HepG2 (cell line): Measurements from ENCODE around the gene TPI1. TPM values are rescaled to one million over a fixed set of nuclear protein-coding genes. Genes with fewer than 3 reads are reported as not detected.
A peak's percentile ranks its signal among the peaks of the same experiment; 100 is the strongest.

ENCODE experiments used
- FIP1L1 ChIP-seq: fragments of 200-400 bp; formaldehyde crosslinking; IDR thresholded peaks from 2 replicates; pipeline ENCODE4 v1.6.1; 2018; ENCODE audit warnings: low read depth, mild to moderate bottlenecking, low read length, moderate library complexity, borderline replicate concordance; ENCODE audit not compliant: insufficient read depth
- KMT2A ChIP-seq: sonication (generic); formaldehyde crosslinking; IDR thresholded peaks from 2 replicates; pipeline ENCODE4 v1.4.0; 2020; ENCODE audit warnings: missing genetic modification reagents
- POGZ ChIP-seq: sonication (generic); formaldehyde crosslinking; IDR thresholded peaks from 2 replicates; pipeline ENCODE4 v1.4.0; 2020; ENCODE audit warnings: mild to moderate bottlenecking, missing genetic modification reagents
- YEATS4 ChIP-seq: sonication (generic); formaldehyde crosslinking; IDR thresholded peaks from 2 replicates; pipeline ENCODE4 v1.4.0; 2020; ENCODE audit warnings: missing genetic modification reagents, borderline replicate concordance
- ZNF83 ChIP-seq: sonication (generic); formaldehyde crosslinking; IDR thresholded peaks from 2 replicates; pipeline ENCODE4 v1.4.0; 2020; ENCODE audit warnings: missing genetic modification reagents, mild to moderate bottlenecking, borderline replicate concordance
- polyA plus RNA-seq, 8 experiments: library from polyadenylated mRNA; depleted of rRNA in 3 of 8; stranded (reverse) in 7 of 8; unstranded in 1 of 8; fragments of >200 nt; fragmentation: Illumina TruSeq in 4 of 8; extraction: Trizol in 4 of 8; gene quantifications; 2 replicates each; pipeline versions ENCODE4 v1.2.1 to v1.2.3, GENCODE V29; 2011 to 2016; ENCODE audit warnings: low read depth in 4 of 8, missing spikeins in 1 of 8, mixed read lengths in 1 of 8; ENCODE audit not compliant: insufficient read depth in 1 of 8
- total RNA-seq, 5 experiments: library from RNA; depleted of rRNA; stranded (reverse); fragments of >200 nt; fragmentation: Illumina TruSeq; extraction: Trizol; gene quantifications; 2 replicates each; pipeline ENCODE4 v1.2.3, GENCODE V29; 2016; ENCODE audit warnings: low read depth in 1 of 5
- TF ChIP-seq, protein P1 (sequence below): sonication (generic); formaldehyde crosslinking; IDR thresholded peaks from 2 replicates; pipeline ENCODE4 v1.5.1; 2020; ENCODE audit warnings: mild to moderate bottlenecking, moderate library complexity, missing genetic modification reagents
- TF ChIP-seq, protein P2 (sequence below): sonication (generic); formaldehyde crosslinking; IDR thresholded peaks from 2 replicates; pipeline ENCODE4 v1.4.0; 2020; ENCODE audit warnings: low read depth, mild to moderate bottlenecking, missing genetic modification reagents
- TF ChIP-seq, protein P3 (sequence below): sonication (generic); formaldehyde crosslinking; IDR thresholded peaks from 2 replicates; pipeline ENCODE4 v1.4.0; 2020; ENCODE audit warnings: mild to moderate bottlenecking, missing genetic modification reagents, borderline replicate concordance
- TF ChIP-seq, protein P4 (sequence below): sonication (generic); formaldehyde crosslinking; IDR thresholded peaks from 2 replicates; pipeline ENCODE4 v1.5.0; 2020; ENCODE audit warnings: mild to moderate bottlenecking, missing genetic modification reagents
- TF ChIP-seq, protein P5 (sequence below): sonication (generic); formaldehyde crosslinking; conservative IDR thresholded peaks from 2 replicates; pipeline ENCODE4 v1.8.0; 2022; ENCODE audit warnings: mild to moderate bottlenecking, moderate library complexity, missing genetic modification reagents
- TF ChIP-seq, protein P6 (sequence below): sonication (generic); formaldehyde crosslinking; IDR thresholded peaks from 2 replicates; pipeline ENCODE4 v1.8.1; 2023; ENCODE audit warnings: mild to moderate bottlenecking, missing genetic modification reagents

TPI1 gene
- total and polyA plus RNA-seq, 2 of the 13 experiments (the other 11 are each of a cell fraction or from before 2014, with no cell fraction given), result 945 to 2,535 TPM

DNA sequence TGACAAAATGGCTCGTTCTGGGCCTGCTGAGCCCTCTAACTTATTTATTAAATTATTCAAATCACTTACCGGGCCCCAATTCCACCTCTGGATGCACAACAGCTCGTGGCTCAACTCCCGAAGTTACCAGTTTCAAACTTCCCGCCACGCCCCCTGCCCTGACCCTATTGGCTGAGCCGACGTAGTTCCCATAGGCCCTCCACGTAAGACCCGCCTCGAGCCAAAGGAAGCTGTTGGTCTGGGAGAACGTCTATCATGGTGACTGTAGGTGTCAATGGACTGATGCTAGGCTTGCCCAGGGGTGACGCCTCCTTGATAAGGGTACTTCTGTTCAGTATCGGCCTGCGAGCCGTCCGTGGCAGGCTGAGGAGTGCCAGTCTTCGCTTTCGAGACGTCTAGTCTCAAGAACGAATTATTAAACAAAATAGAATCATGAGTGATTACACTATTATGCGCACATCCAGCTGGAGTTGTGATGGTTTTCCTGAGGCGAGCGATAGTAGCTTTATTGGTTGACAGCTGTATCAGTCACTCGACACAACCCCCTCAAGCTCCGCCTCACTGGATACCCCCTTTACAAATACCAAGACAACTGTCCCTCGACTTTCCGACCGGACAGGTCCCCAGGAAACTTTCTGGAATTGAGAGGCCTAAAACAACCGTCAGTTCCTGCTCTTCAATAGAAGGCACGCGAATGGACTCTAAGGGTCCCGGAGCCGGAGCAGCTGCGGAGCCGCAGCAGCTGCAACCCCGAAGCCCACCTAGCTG lies 16.0 kb upstream of the TPI1 start, which contains the start of gene CDCA3 (continued):
- TF ChIP-seq, protein P1, sequence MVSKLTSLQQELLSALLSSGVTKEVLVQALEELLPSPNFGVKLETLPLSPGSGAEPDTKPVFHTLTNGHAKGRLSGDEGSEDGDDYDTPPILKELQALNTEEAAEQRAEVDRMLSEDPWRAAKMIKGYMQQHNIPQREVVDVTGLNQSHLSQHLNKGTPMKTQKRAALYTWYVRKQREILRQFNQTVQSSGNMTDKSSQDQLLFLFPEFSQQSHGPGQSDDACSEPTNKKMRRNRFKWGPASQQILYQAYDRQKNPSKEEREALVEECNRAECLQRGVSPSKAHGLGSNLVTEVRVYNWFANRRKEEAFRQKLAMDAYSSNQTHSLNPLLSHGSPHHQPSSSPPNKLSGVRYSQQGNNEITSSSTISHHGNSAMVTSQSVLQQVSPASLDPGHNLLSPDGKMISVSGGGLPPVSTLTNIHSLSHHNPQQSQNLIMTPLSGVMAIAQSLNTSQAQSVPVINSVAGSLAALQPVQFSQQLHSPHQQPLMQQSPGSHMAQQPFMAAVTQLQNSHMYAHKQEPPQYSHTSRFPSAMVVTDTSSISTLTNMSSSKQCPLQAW (CRISPR knock-in tag), result no peak; the same call in 1 of the 2 replicates
- TF ChIP-seq, protein P2, sequence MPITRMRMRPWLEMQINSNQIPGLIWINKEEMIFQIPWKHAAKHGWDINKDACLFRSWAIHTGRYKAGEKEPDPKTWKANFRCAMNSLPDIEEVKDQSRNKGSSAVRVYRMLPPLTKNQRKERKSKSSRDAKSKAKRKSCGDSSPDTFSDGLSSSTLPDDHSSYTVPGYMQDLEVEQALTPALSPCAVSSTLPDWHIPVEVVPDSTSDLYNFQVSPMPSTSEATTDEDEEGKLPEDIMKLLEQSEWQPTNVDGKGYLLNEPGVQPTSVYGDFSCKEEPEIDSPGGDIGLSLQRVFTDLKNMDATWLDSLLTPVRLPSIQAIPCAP (CRISPR knock-in tag), result no peak
- TF ChIP-seq KMT2A (CRISPR knock-in tag), result no peak; the same call in 1 of the 2 replicates
- TF ChIP-seq YEATS4 (CRISPR knock-in tag), result no peak; the same call in 1 of the 2 replicates
- TF ChIP-seq, protein P3, sequence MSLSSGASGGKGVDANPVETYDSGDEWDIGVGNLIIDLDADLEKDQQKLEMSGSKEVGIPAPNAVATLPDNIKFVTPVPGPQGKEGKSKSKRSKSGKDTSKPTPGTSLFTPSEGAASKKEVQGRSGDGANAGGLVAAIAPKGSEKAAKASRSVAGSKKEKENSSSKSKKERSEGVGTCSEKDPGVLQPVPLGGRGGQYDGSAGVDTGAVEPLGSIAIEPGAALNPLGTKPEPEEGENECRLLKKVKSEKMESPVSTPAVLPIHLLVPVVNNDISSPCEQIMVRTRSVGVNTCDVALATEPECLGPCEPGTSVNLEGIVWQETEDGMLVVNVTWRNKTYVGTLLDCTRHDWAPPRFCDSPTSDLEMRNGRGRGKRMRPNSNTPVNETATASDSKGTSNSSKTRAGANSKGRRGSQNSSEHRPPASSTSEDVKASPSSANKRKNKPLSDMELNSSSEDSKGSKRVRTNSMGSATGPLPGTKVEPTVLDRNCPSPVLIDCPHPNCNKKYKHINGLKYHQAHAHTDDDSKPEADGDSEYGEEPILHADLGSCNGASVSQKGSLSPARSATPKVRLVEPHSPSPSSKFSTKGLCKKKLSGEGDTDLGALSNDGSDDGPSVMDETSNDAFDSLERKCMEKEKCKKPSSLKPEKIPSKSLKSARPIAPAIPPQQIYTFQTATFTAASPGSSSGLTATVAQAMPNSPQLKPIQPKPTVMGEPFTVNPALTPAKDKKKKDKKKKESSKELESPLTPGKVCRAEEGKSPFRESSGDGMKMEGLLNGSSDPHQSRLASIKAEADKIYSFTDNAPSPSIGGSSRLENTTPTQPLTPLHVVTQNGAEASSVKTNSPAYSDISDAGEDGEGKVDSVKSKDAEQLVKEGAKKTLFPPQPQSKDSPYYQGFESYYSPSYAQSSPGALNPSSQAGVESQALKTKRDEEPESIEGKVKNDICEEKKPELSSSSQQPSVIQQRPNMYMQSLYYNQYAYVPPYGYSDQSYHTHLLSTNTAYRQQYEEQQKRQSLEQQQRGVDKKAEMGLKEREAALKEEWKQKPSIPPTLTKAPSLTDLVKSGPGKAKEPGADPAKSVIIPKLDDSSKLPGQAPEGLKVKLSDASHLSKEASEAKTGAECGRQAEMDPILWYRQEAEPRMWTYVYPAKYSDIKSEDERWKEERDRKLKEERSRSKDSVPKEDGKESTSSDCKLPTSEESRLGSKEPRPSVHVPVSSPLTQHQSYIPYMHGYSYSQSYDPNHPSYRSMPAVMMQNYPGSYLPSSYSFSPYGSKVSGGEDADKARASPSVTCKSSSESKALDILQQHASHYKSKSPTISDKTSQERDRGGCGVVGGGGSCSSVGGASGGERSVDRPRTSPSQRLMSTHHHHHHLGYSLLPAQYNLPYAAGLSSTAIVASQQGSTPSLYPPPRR (CRISPR knock-in tag), result peak; percentile 29; the same call in 1 of the 2 replicates
- TF ChIP-seq, protein P4, sequence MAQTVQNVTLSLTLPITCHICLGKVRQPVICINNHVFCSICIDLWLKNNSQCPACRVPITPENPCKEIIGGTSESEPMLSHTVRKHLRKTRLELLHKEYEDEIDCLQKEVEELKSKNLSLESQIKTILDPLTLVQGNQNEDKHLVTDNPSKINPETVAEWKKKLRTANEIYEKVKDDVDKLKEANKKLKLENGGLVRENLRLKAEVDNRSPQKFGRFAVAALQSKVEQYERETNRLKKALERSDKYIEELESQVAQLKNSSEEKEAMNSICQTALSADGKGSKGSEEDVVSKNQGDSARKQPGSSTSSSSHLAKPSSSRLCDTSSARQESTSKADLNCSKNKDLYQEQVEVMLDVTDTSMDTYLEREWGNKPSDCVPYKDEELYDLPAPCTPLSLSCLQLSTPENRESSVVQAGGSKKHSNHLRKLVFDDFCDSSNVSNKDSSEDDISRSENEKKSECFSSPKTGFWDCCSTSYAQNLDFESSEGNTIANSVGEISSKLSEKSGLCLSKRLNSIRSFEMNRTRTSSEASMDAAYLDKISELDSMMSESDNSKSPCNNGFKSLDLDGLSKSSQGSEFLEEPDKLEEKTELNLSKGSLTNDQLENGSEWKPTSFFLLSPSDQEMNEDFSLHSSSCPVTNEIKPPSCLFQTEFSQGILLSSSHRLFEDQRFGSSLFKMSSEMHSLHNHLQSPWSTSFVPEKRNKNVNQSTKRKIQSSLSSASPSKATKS (CRISPR knock-in tag), result no peak
- TF ChIP-seq, protein P5, sequence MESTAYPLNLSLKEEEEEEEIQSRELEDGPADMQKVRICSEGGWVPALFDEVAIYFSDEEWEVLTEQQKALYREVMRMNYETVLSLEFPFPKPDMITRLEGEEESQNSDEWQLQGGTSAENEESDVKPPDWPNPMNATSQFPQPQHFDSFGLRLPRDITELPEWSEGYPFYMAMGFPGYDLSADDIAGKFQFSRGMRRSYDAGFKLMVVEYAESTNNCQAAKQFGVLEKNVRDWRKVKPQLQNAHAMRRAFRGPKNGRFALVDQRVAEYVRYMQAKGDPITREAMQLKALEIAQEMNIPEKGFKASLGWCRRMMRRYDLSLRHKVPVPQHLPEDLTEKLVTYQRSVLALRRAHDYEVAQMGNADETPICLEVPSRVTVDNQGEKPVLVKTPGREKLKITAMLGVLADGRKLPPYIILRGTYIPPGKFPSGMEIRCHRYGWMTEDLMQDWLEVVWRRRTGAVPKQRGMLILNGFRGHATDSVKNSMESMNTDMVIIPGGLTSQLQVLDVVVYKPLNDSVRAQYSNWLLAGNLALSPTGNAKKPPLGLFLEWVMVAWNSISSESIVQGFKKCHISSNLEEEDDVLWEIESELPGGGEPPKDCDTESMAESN (CRISPR knock-in tag), result peak; percentile 58; the same call in 1 of the 2 replicates
- no peak for TF ChIP-seq FIP1L1
- TF ChIP-seq ZNF83 (CRISPR knock-in tag), result no peak
- TF ChIP-seq POGZ (CRISPR knock-in tag), result no peak
- TF ChIP-seq, protein P6, sequence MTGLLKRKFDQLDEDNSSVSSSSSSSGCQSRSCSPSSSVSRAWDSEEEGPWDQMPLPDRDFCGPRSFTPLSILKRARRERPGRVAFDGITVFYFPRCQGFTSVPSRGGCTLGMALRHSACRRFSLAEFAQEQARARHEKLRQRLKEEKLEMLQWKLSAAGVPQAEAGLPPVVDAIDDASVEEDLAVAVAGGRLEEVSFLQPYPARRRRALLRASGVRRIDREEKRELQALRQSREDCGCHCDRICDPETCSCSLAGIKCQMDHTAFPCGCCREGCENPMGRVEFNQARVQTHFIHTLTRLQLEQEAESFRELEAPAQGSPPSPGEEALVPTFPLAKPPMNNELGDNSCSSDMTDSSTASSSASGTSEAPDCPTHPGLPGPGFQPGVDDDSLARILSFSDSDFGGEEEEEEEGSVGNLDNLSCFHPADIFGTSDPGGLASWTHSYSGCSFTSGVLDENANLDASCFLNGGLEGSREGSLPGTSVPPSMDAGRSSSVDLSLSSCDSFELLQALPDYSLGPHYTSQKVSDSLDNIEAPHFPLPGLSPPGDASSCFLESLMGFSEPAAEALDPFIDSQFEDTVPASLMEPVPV (CRISPR knock-in tag), result no peak; the same call in 1 of the 2 replicates
